CD4-positive, alpha-beta T cell (primary cell): ENCODE results near the gene CMPK2. TPM values are rescaled to one million over a fixed set of nuclear protein-coding genes. Genes with fewer than 3 reads are reported as not detected.

ENCODE experiments used
- ATAC-seq: fragments of 200-7000 bp; cut with Tn5 transposase; one replicate; pipeline ENCODE4 v1.10.0; 2022; ENCODE audit warnings: mild to moderate bottlenecking; ENCODE audit not compliant: poor library complexity
- CTCF ChIA-PET: fragments of 350-600 bp; sonication (Branson Sonifier 250); formaldehyde crosslinking; loops from one replicate; lab custom pipeline; 2021; ENCODE audit warnings: antibody characterized with exemption, inconsistent platforms; lab: Charles Lee
- POLR2A ChIA-PET: fragments of 350-600 bp; sonication (Branson Sonifier 250); formaldehyde crosslinking; loops from one replicate; lab custom pipeline; 2021; ENCODE audit warnings: antibody characterized with exemption, inconsistent platforms; lab: Charles Lee
- DNase-seq, 14 experiments: peaks; one replicate each; pipeline ENCODE4 v3.0.0-alpha.2; 2013 to 2020; ENCODE audit warnings: mixed read lengths in 2 of 14
- H3K27ac ChIP-seq, 2 donors: one replicate each; pipeline versions ENCODE4 v1.5.1 to v1.7.0; 2013; ENCODE audit warnings: low read length in 2 of 2, low read depth in 1 of 2, mild to moderate bottlenecking in 1 of 2
- H3K27me3 ChIP-seq, 2 experiments: 1 replicate in 1 of 2; 2 replicates in 1 of 2; pipeline versions ENCODE4 v1.6.1 to v1.7.0; 2013; ENCODE audit warnings: low read length in 2 of 2, control low read depth in 1 of 2, mild to moderate bottlenecking in 1 of 2, moderate library complexity in 1 of 2; ENCODE audit not compliant: insufficient read depth in 2 of 2, control insufficient read depth in 1 of 2
- H3K36me3 ChIP-seq: one replicate; pipeline ENCODE4 v1.6.1; 2013; ENCODE audit warnings: low read length, control low read depth; ENCODE audit not compliant: insufficient read depth
- H3K4me1 ChIP-seq: one replicate; pipeline ENCODE4 v1.6.1; 2013; ENCODE audit warnings: low read length, control low read depth; ENCODE audit not compliant: insufficient read depth
- H3K4me3 ChIP-seq: one replicate; pipeline ENCODE4 v1.5.1; 2013; ENCODE audit warnings: mild to moderate bottlenecking, low read length, moderate library complexity
- H3K9me3 ChIP-seq, 2 experiments: 1 replicate in 1 of 2; 2 replicates in 1 of 2; pipeline versions ENCODE4 v1.6.1 to v1.7.0; 2013; ENCODE audit warnings: low read length in 2 of 2, mild to moderate bottlenecking in 2 of 2, control low read depth in 1 of 2, moderate library complexity in 1 of 2; ENCODE audit not compliant: control insufficient read depth in 1 of 2, insufficient read depth in 1 of 2
- H3K27ac Mint-ChIP-seq: one replicate; pipeline ENCODE4 v1.8.0; 2020; ENCODE audit warnings: mixed read lengths
- H3K27me3 Mint-ChIP-seq: one replicate; pipeline ENCODE4 v1.8.0; 2021; ENCODE audit warnings: mixed read lengths
- H3K36me3 Mint-ChIP-seq: one replicate; pipeline ENCODE4 v1.8.0; 2021; ENCODE audit warnings: low read depth, mixed read lengths
- H3K4me1 Mint-ChIP-seq: one replicate; pipeline ENCODE4 v1.8.0; 2021; ENCODE audit warnings: low read depth, mixed read lengths
- H3K4me3 Mint-ChIP-seq: one replicate; pipeline ENCODE4 v1.8.0; 2020; ENCODE audit warnings: mild to moderate bottlenecking, mixed read lengths
- H3K9me3 Mint-ChIP-seq: one replicate; pipeline ENCODE4 v1.8.0; 2020; ENCODE audit warnings: mixed read lengths
- CTCF ChIP-seq: fragments of 200-600 bp; IDR thresholded peaks from one replicate; pipeline ENCODE4 v1.8.0; 2022; ENCODE audit warnings: antibody characterized with exemption, mild to moderate bottlenecking
- intact Hi-C, 2 experiments: fragments of 100-400 bp; cut with DNase I in 1 of 2; cut with micrococcal nuclease in 1 of 2; formaldehyde crosslinking; loops; one replicate each; pipeline versions ENCODE4 v1.15.1 to v1.9.0; 2023 to 2025; cut with DNase I, micrococcal nuclease
- total RNA-seq, 174 experiments: library from RNA in 2 of 174; stranded (reverse) in 2 of 174; gene quantifications; one replicate each; pipeline ENCODE4 v1.2.3 and lab custom pipeline; 2021 to 2026

Gene CMPK2
- total RNA-seq, 2 experiments from 2014 or later = 6.5 to 7.6 TPM

GRCh38 chr2:6838673-6839319 lies 26.9 kb downstream of the CMPK2 start:
- ChIA-PET POLR2A (no interaction called here), CTCF (no interaction called here)
- no peak for ATAC-seq
- H3K36me3 Mint-ChIP-seq = peaks cover 55% of the 10 kb centered on the region
- H3K4me1 Mint-ChIP-seq = no peaks in the 10 kb centered on the region
- Histone ChIP-seq H3K27ac (no peak overlapping the region), H3K27me3 (no peaks in the 10 kb centered on the region), H3K4me3 (no peak overlapping the region), H3K4me1 (no peaks in the 10 kb centered on the region), H3K9me3 (peaks cover 4 to 26% of the 10 kb centered on the region in 2 experiments), H3K36me3 (no peaks in the 10 kb centered on the region)
- H3K9me3 Mint-ChIP-seq = peaks cover 14% of the 10 kb centered on the region
- H3K4me3 Mint-ChIP-seq = no peak overlapping the region
- intact Hi-C loops = no loop called here
- no peak overlapping the region for H3K27ac Mint-ChIP-seq
- DNase-seq = no peak
- TF ChIP-seq CTCF = no peak
- H3K27me3 Mint-ChIP-seq = no peaks in the 10 kb centered on the region

GRCh38 chr2:6835467-6835866 lies 30.2 kb downstream of the CMPK2 start:
- H3K27me3 ChIP-seq = no peaks in the 10 kb centered on the region
- POLR2A ChIA-PET = interaction anchor here (1.6 kb wide), 1 partner anchor 29 kb away, joined by 3 read pairs; no protein-coding TSS in a partner anchor
- Mint-ChIP-seq H3K4me1 (peaks cover 4% of the 10 kb centered on the region), H3K27me3 (no peaks in the 10 kb centered on the region), H3K4me3 (no peak overlapping the region), H3K36me3 (peaks cover 46% of the 10 kb centered on the region), H3K9me3 (peaks cover 19% of the 10 kb centered on the region), H3K27ac (no peak overlapping the region)
- TF ChIP-seq CTCF = no peak
- no peaks in the 10 kb centered on the region for H3K4me1 ChIP-seq
- no peak overlapping the region for H3K4me3 ChIP-seq
- H3K9me3 ChIP-seq = peaks cover 0 to 10% of the 10 kb centered on the region in 2 experiments
- ATAC-seq (no peak), DNase-seq (no peak)
- H3K36me3 ChIP-seq = no peaks in the 10 kb centered on the region
- no peak overlapping the region for H3K27ac ChIP-seq
- CTCF ChIA-PET = no interaction called here
- intact Hi-C loops = no loop called here

- no peak overlapping the region for H3K27ac Mint-ChIP-seq
- no peaks in the 10 kb centered on the region for H3K36me3 ChIP-seq
- POLR2A ChIA-PET = interaction anchor here (1.6 kb wide), 1 partner anchor 31 kb away, joined by 3 read pairs; no protein-coding TSS in a partner anchor
- no peaks in the 10 kb centered on the region for H3K4me1 ChIP-seq
- H3K9me3 ChIP-seq = peaks cover 0 to 10% of the 10 kb centered on the region in 2 experiments
- intact Hi-C loops = no loop called here
- no peaks in the 10 kb centered on the region for H3K27me3 Mint-ChIP-seq
- no peak overlapping the region for H3K4me3 Mint-ChIP-seq
- no peak for ATAC-seq
- H3K4me3 ChIP-seq = no peak overlapping the region
- H3K9me3 Mint-ChIP-seq = peaks cover 20% of the 10 kb centered on the region
- peaks cover 4% of the 10 kb centered on the region for H3K4me1 Mint-ChIP-seq
- CTCF ChIA-PET = no interaction called here
- H3K36me3 Mint-ChIP-seq = peaks cover 39% of the 10 kb centered on the region
- TF ChIP-seq CTCF = no peak
- no peak overlapping the region for H3K27ac ChIP-seq
- H3K27me3 ChIP-seq = no peaks in the 10 kb centered on the region
- no peak for DNase-seq
Observed at GRCh38 chr2:6834163-6834562, 31.5 kb downstream of the CMPK2 start.
